H9 (cell line): ENCODE measurements around the gene DLG2. TPM values are rescaled to one million over a fixed set of nuclear protein-coding genes. Genes with fewer than 3 reads are reported as not detected.

Experiments
- DNase-seq: peaks from one replicate; pipeline ENCODE4 v3.0.0-alpha.2; 2017
- H2AFZ ChIP-seq: one replicate; pipeline ENCODE4 v1.6.1; 2013; ENCODE audit warnings: mild to moderate bottlenecking, low read length, control low read depth, moderate library complexity
- H2AK5ac ChIP-seq: 2 replicates; pipeline ENCODE4 v1.6.1; 2013; ENCODE audit warnings: low read length, control low read depth, mixed read lengths; ENCODE audit not compliant: insufficient read length
- H2BK120ac ChIP-seq: one replicate; pipeline ENCODE4 v1.6.1; 2013; ENCODE audit warnings: low read depth, mild to moderate bottlenecking, low read length, control low read depth, inconsistent platforms; ENCODE audit not compliant: poor library complexity, severe bottlenecking
- H2BK12ac ChIP-seq: 2 replicates; pipeline ENCODE4 v1.6.1; 2013; ENCODE audit warnings: low read length, control low read depth, mixed read lengths, low read depth; ENCODE audit not compliant: insufficient read length
- H2BK15ac ChIP-seq: 2 replicates; pipeline ENCODE4 v1.6.1; 2013; ENCODE audit warnings: low read depth, low read length, control low read depth
- H2BK20ac ChIP-seq: one replicate; pipeline ENCODE4 v1.6.1; 2013; ENCODE audit warnings: low read depth, mild to moderate bottlenecking, low read length, control low read depth, inconsistent platforms; ENCODE audit not compliant: poor library complexity, severe bottlenecking
- H2BK5ac ChIP-seq: 2 replicates; pipeline ENCODE4 v1.6.1; 2013; ENCODE audit warnings: low read length, control low read depth, mixed read lengths; ENCODE audit not compliant: insufficient read length
- H3K14ac ChIP-seq: 2 replicates; pipeline ENCODE4 v1.6.1; 2013; ENCODE audit warnings: low read length, control low read depth; ENCODE audit not compliant: insufficient read depth
- H3K18ac ChIP-seq: 2 replicates; pipeline ENCODE4 v1.6.1; 2013; ENCODE audit warnings: low read depth, mild to moderate bottlenecking, mixed read lengths, low read length, control low read depth; ENCODE audit not compliant: insufficient read length
- H3K23ac ChIP-seq: 2 replicates; pipeline ENCODE4 v1.6.1; 2013; ENCODE audit warnings: low read length, control low read depth, mixed read lengths, low read depth; ENCODE audit not compliant: insufficient read length
- H3K23me2 ChIP-seq: 2 replicates; pipeline ENCODE4 v1.6.1; 2013; ENCODE audit warnings: low read depth, mild to moderate bottlenecking, mixed read lengths, low read length, control low read depth; ENCODE audit not compliant: insufficient read length, poor library complexity, severe bottlenecking
- H3K27ac ChIP-seq: 2 replicates; pipeline ENCODE4 v1.5.1; 2013; ENCODE audit warnings: low read length, control low read depth, mixed read lengths, low read depth; ENCODE audit not compliant: insufficient read length
- H3K27me3 ChIP-seq: 2 replicates; pipeline ENCODE4 v1.6.1; 2013; ENCODE audit warnings: low read length, control low read depth, inconsistent platforms; ENCODE audit not compliant: insufficient read depth
- H3K4ac ChIP-seq: 2 replicates; pipeline ENCODE4 v1.6.1; 2013; ENCODE audit warnings: low read depth, mild to moderate bottlenecking, control low read depth, inconsistent platforms, low read length, moderate library complexity
- H3K4me1 ChIP-seq: 2 replicates; pipeline ENCODE4 v1.6.1; 2013; ENCODE audit warnings: low read length, control low read depth, inconsistent platforms; ENCODE audit not compliant: insufficient read depth
- H3K4me2 ChIP-seq: 2 replicates; pipeline ENCODE4 v1.6.1; 2013; ENCODE audit warnings: low read length, control low read depth, mixed read lengths; ENCODE audit not compliant: insufficient read length, insufficient read depth
- H3K56ac ChIP-seq: 2 replicates; pipeline ENCODE4 v1.6.1; 2013; ENCODE audit warnings: low read depth, mild to moderate bottlenecking, mixed read lengths, low read length, control low read depth; ENCODE audit not compliant: insufficient read length
- H3K79me1 ChIP-seq: 2 replicates; pipeline ENCODE4 v1.6.1; 2013; ENCODE audit warnings: low read depth, mild to moderate bottlenecking, moderate library complexity, low read length, control low read depth, inconsistent platforms; ENCODE audit not compliant: insufficient read depth, poor library complexity, severe bottlenecking
- H3K79me2 ChIP-seq: 2 replicates; pipeline ENCODE4 v1.6.1; 2013; ENCODE audit warnings: low read length, control low read depth, inconsistent platforms; ENCODE audit not compliant: insufficient read depth
- H3K9ac ChIP-seq: 2 replicates; pipeline ENCODE4 v1.6.1; 2013; ENCODE audit warnings: low read length, control low read depth, mixed read lengths; ENCODE audit not compliant: insufficient read length; ENCODE audit errors: extremely low read depth
- H3K9me3 ChIP-seq: one replicate; pipeline ENCODE4 v1.6.1; 2013; ENCODE audit warnings: low read depth, low read length, inconsistent platforms; ENCODE audit not compliant: control insufficient read depth
- H3T11ph ChIP-seq: one replicate; pipeline ENCODE4 v1.6.1; 2013; ENCODE audit warnings: mild to moderate bottlenecking, low read length, control low read depth, inconsistent platforms
- H4K20me1 ChIP-seq: one replicate; pipeline ENCODE4 v1.6.1; 2013; ENCODE audit not compliant: control insufficient read depth, insufficient read length, insufficient read depth
- H4K5ac ChIP-seq: 2 replicates; pipeline ENCODE4 v1.6.1; 2013; ENCODE audit warnings: low read depth, mild to moderate bottlenecking, mixed read lengths, low read length, control low read depth; ENCODE audit not compliant: insufficient read length
- H4K8ac ChIP-seq: replicated peaks from 2 replicates; pipeline ENCODE4 v1.6.1; 2013; ENCODE audit warnings: low read length, control low read depth, mixed read lengths, low read depth; ENCODE audit not compliant: insufficient read length
- H4K91ac ChIP-seq: 2 replicates; pipeline ENCODE4 v1.6.1; 2013; ENCODE audit warnings: low read depth, mild to moderate bottlenecking, moderate library complexity, mixed read lengths, low read length, control low read depth; ENCODE audit not compliant: insufficient read length
- H3K27ac Mint-ChIP-seq, 3 experiments: 2 replicates in 2 of 3; 3 replicates in 1 of 3; pipeline ENCODE4 v1.8.0; 2020 to 2021; ENCODE audit warnings: mixed read lengths in 3 of 3, mild to moderate bottlenecking in 1 of 3, moderate library complexity in 1 of 3
- H3K27me3 Mint-ChIP-seq: 2 replicates; pipeline ENCODE4 v1.8.0; 2021; ENCODE audit warnings: low read depth, mild to moderate bottlenecking, moderate library complexity, mixed read lengths
- H3K36me3 Mint-ChIP-seq, 3 experiments: 2 replicates in 2 of 3; 3 replicates in 1 of 3; pipeline ENCODE4 v1.8.0; 2020 to 2021; ENCODE audit warnings: low read depth in 3 of 3, mixed read lengths in 3 of 3; ENCODE audit not compliant: insufficient read depth in 1 of 3
- H3K4me1 Mint-ChIP-seq, 2 experiments: 2 replicates each; pipeline ENCODE4 v1.8.0; 2020; ENCODE audit warnings: mixed read lengths in 2 of 2
- H3K4me3 Mint-ChIP-seq, 2 experiments: 2 replicates in 1 of 2; 3 replicates in 1 of 2; pipeline ENCODE4 v1.8.0; 2020 to 2021; ENCODE audit warnings: mild to moderate bottlenecking in 2 of 2, mixed read lengths in 2 of 2, moderate library complexity in 1 of 2
- H3K9me3 Mint-ChIP-seq, 2 experiments: 2 replicates in 1 of 2; 3 replicates in 1 of 2; pipeline ENCODE4 v1.8.0; 2020; ENCODE audit warnings: mild to moderate bottlenecking in 2 of 2, mixed read lengths in 2 of 2, moderate library complexity in 1 of 2
- CTCF ChIP-seq: fragments of 200-600 bp; sonication (generic); conservative IDR thresholded peaks from 3 replicates; pipeline ENCODE4 v1.8.0; 2021; ENCODE audit warnings: antibody characterized with exemption, mild to moderate bottlenecking
- WGBS: extraction: QIAGEN DNeasy Blood & Tissue Kit; methylation state at CpG from one replicate; pipeline ENCODE4 v1.1.7; 2013; ENCODE audit warnings: missing lambda C conversion rate, low lambda C conversion rate, mixed read lengths; ENCODE audit not compliant: insufficient read length; ENCODE audit errors: extremely low coverage; 5-methylcytosine and 5-hydroxymethylcytosine counted together
- total RNA-seq: library from RNA; stranded (reverse); gene quantifications from 2 replicates; pipeline ENCODE4 v1.2.1, GENCODE V29; 2021

Gene DLG2
- total RNA-seq, 1 experiment from 2014 or later: 8.0 TPM

- no peak overlapping the region for H2BK15ac ChIP-seq
- no peak overlapping the region for H3K27ac ChIP-seq
- no peak overlapping the region for H3K4ac ChIP-seq
- no peak for TF ChIP-seq CTCF
- no peaks in the 10 kb centered on the region for H3K9me3 ChIP-seq
- Mint-ChIP-seq H3K27me3 (no peaks in the 10 kb centered on the region), H3K36me3 (peaks cover 0 to 4% (median 1%) of the 10 kb centered on the region in 3 experiments; a peak in 3 of 7 replicates), H3K27ac (peak overlapping the region; percentile 37 to 81 (median 77); a peak in 2 of 7 replicates), H3K9me3 (no peaks in the 10 kb centered on the region), H3K4me1 (peaks cover 15 to 22% of the 10 kb centered on the region in 2 experiments), H3K4me3 (no peak overlapping the region)
- H3K56ac ChIP-seq: no peak overlapping the region
- H3K4me2 ChIP-seq: no peak overlapping the region
- no peak overlapping the region for H3K23ac ChIP-seq
- no peaks in the 10 kb centered on the region for H3K27me3 ChIP-seq
- H3T11ph ChIP-seq: no peak overlapping the region
- no peak overlapping the region for H4K5ac ChIP-seq
- no CpG with 5 or more reads among the region's 2 CpGs for WGBS
- no peak overlapping the region for H3K9ac ChIP-seq
- no peaks in the 10 kb centered on the region for H3K23me2 ChIP-seq
- H3K14ac ChIP-seq: no peak overlapping the region
- H4K8ac ChIP-seq: no peak overlapping the region
- peaks cover 3% of the 10 kb centered on the region; the same call in 1 of the 2 replicates for H3K4me1 ChIP-seq
- no peak overlapping the region for H3K18ac ChIP-seq
- H4K20me1 ChIP-seq: no peaks in the 10 kb centered on the region
- no peak overlapping the region for H2BK20ac ChIP-seq
- no peak for DNase-seq
- no peak overlapping the region for H4K91ac ChIP-seq
- no peak overlapping the region for H2BK120ac ChIP-seq
- no peak overlapping the region for H2AFZ ChIP-seq
- H3K79me2 ChIP-seq: no peaks in the 10 kb centered on the region
- no peak overlapping the region for H2BK5ac ChIP-seq
- no peak overlapping the region for H2AK5ac ChIP-seq
- no peak overlapping the region for H2BK12ac ChIP-seq
- no peaks in the 10 kb centered on the region for H3K79me1 ChIP-seq
Measured at GRCh38 chr11:85236211-85236610, 390.9 kb downstream of the DLG2 start.
